SU-DHL-6 (cell line): Measurements from ENCODE around the gene CYSRT1.

Source experiments
- H2AFZ ChIP-seq: fragments of 200-600 bp; sonication (generic); 2 replicates; pipeline ENCODE4 v1.6.1; 2014; ENCODE audit warnings: low read depth, mild to moderate bottlenecking, moderate library complexity, mixed read lengths, antibody characterized with exemption, low read length; ENCODE audit not compliant: severe bottlenecking
- H3F3A ChIP-seq: fragments of 200-600 bp; shearing (Covaris generic); 2 replicates; pipeline ENCODE4 v1.6.0; 2016; ENCODE audit warnings: antibody characterized with exemption, mild to moderate bottlenecking; ENCODE audit not compliant: insufficient read depth
- H3K27ac ChIP-seq: fragments of 200-600 bp; sonication (generic); 2 replicates; pipeline ENCODE4 v1.5.1; 2016; ENCODE audit warnings: low read depth, mild to moderate bottlenecking, low read length, moderate library complexity, mixed read lengths
- H3K27me3 ChIP-seq: fragments of 200-600 bp; sonication (generic), shearing (Covaris generic); 2 replicates; pipeline ENCODE4 v1.6.0; 2014; ENCODE audit warnings: mild to moderate bottlenecking, low read length
- H3K36me3 ChIP-seq: fragments of 200-600 bp; sonication (generic); 2 replicates; pipeline ENCODE4 v1.6.1; 2014; ENCODE audit warnings: mild to moderate bottlenecking, low read length, mixed read lengths
- H3K4me2 ChIP-seq: fragments of 300-600, 200-600 bp; shearing (Covaris generic), sonication (generic); 2 replicates; pipeline ENCODE4 v1.6.0; 2014; ENCODE audit warnings: low read length, low read depth, mild to moderate bottlenecking; ENCODE audit not compliant: poor library complexity, severe bottlenecking
- H3K4me3 ChIP-seq: fragments of 200-600 bp; sonication (generic); 2 replicates; pipeline ENCODE4 v1.5.1; 2014; ENCODE audit warnings: antibody characterized with exemption, low read length, mild to moderate bottlenecking, mixed read lengths; ENCODE audit not compliant: insufficient read depth, poor library complexity, severe bottlenecking
- H3K79me2 ChIP-seq: fragments of 200-600 bp; sonication (generic); 2 replicates; pipeline ENCODE4 v1.6.1; 2014; ENCODE audit warnings: mild to moderate bottlenecking, low read length, moderate library complexity; ENCODE audit not compliant: insufficient read depth
- H3K9ac ChIP-seq: fragments of 200-600 bp; sonication (generic); 2 replicates; pipeline ENCODE4 v1.7.0; 2014; ENCODE audit warnings: mild to moderate bottlenecking, low read length
- H3K9me2 ChIP-seq: fragments of 200-600 bp; sonication (generic); replicated peaks from 2 replicates; pipeline ENCODE4 v1.6.1; 2014; ENCODE audit warnings: low read length; ENCODE audit not compliant: insufficient read depth
- H3K9me3 ChIP-seq: fragments of 200-600 bp; sonication (generic); 2 replicates; pipeline ENCODE4 v1.6.1; 2014; ENCODE audit warnings: low read length, mixed read lengths; ENCODE audit not compliant: insufficient read depth
- H4K20me1 ChIP-seq: fragments of 200-600 bp; sonication (generic); 2 replicates; pipeline ENCODE4 v1.6.1; 2014; ENCODE audit warnings: low read depth, mild to moderate bottlenecking, antibody characterized with exemption, low read length, moderate library complexity, mixed read lengths
- CTCF ChIP-seq: fragments of 200-600 bp; sonication (generic); IDR thresholded peaks from one replicate; pipeline ENCODE4 v1.5.1; 2017; ENCODE audit warnings: antibody characterized with exemption, mild to moderate bottlenecking, low read length, moderate library complexity; ENCODE audit not compliant: insufficient read depth, poor library complexity, severe bottlenecking
- EZH2phosphoT487 ChIP-seq: fragments of 200-600 bp; sonication (generic), shearing (Covaris generic); conservative IDR thresholded peaks from 2 replicates; pipeline ENCODE4 v1.6.1; 2018; ENCODE audit warnings: mild to moderate bottlenecking, antibody characterized with exemption, low read length, moderate library complexity, mixed read lengths

The CYSRT1 gene

DNA sequence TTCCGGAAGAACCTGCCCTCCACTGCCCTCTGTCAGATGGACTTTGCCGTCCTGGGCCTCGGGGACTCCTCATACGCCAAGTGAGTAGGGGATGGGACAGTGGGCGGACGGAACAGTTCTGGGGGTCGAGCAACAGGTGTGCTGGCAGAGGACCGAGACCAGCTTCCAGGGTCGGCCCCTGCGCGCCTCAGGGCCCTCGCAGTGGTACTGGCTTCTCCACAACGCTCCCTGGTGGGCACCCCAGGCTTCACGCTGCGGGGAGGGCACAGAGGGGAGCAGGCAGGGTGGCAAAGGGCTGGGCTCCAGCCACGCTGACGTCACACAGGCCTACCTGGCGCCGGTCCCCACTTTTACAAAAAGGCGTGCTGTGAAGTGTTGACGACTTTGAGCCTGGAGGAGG is 12.5 kb upstream of the CYSRT1 start:
- Histone ChIP-seq H3K27me3 (no peaks in the 10 kb centered on the region), H3K4me3 (no peak overlapping the region), H2AFZ (no peak overlapping the region), H3K4me2 (no peak overlapping the region), H3F3A (no peaks in the 10 kb centered on the region), H4K20me1 (no peaks in the 10 kb centered on the region), H3K9me2 (no peaks in the 10 kb centered on the region), H3K36me3 (no peaks in the 10 kb centered on the region), H3K27ac (no peak overlapping the region), H3K9ac (no peak overlapping the region), H3K79me2 (no peaks in the 10 kb centered on the region), H3K9me3 (no peaks in the 10 kb centered on the region)
- TF ChIP-seq EZH2phosphoT487 (no peak), CTCF (no peak)

- H3K4me2 ChIP-seq: no peak overlapping the region
- H2AFZ ChIP-seq: no peak overlapping the region
- TF ChIP-seq EZH2phosphoT487: no peak
- no peak for TF ChIP-seq CTCF
- no peak overlapping the region for H3K4me3 ChIP-seq
- H3K9me3 ChIP-seq: no peaks in the 10 kb centered on the region
- H3K9ac ChIP-seq: no peak overlapping the region
- no peaks in the 10 kb centered on the region for H3K27me3 ChIP-seq
- H3K36me3 ChIP-seq: no peaks in the 10 kb centered on the region
- no peaks in the 10 kb centered on the region for H3K79me2 ChIP-seq
- no peaks in the 10 kb centered on the region for H3K9me2 ChIP-seq
- no peaks in the 10 kb centered on the region for H4K20me1 ChIP-seq
- H3F3A ChIP-seq: no peaks in the 10 kb centered on the region
- no peak overlapping the region for H3K27ac ChIP-seq
These were observed 11.6 kb upstream of the CYSRT1 start for GRCh38 chr9:137213160-137214060.

DNA sequence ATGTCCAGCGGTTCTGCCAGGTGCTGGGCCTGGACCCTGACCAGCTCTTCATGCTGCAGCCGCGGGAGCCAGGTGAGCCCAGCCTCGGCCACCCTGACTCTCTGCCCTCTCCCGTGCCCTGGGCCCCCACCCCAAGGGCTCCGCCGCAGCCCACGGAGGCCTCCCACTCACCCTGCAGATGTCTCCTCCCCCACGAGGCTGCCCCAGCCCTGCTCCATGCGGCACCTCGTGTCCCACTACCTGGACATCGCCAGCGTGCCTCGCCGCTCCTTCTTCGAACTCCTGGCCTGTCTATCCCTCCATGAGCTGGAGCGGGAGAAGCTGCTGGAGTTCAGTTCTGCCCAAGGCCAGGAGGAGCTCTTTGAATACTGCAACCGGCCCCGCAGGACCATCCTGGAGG is 10.4 kb upstream of the CYSRT1 start:
- Histone ChIP-seq H3K9me2 (no peaks in the 10 kb centered on the region), H3K9ac (no peak overlapping the region), H3K4me2 (no peak overlapping the region), H3K9me3 (no peaks in the 10 kb centered on the region), H3K4me3 (no peak overlapping the region), H4K20me1 (no peaks in the 10 kb centered on the region), H3K27me3 (no peaks in the 10 kb centered on the region), H3K36me3 (no peaks in the 10 kb centered on the region), H3K27ac (no peak overlapping the region), H3K79me2 (no peaks in the 10 kb centered on the region), H3F3A (no peaks in the 10 kb centered on the region), H2AFZ (no peak overlapping the region)
- no peak for TF ChIP-seq CTCF
- no peak for TF ChIP-seq EZH2phosphoT487
